ENCODE data around the gene BCAS3.

Gene BCAS3

GRCh38 chr17:60782742-60783141 is 105.1 kb downstream of the BCAS3 start:
- in situ Hi-C loops (cut with HindIII; ENCODE audit: low pct_ligation_motif_present, low sequenced_read_pairs): no loop called here
- Histone ChIP-seq H3K27me3 (replicated peaks) (no peaks in the 10 kb centered on the region), H3K27ac (no peak overlapping the region), H3K36me3 (replicated peaks) (no peaks in the 10 kb centered on the region), H3K4me3 (ENCODE audit: low read depth, low read length) (no peak overlapping the region)
- DNase-seq: no peak
- no peak for TF ChIP-seq CTCF (IDR thresholded peaks at IDR 0.05; ENCODE audit: low read depth, low read length, missing control alignments)

GRCh38 chr17:60790205-60790604 is 112.6 kb downstream of the BCAS3 start:
- no peak overlapping the region for H3K27ac ChIP-seq
- no peaks in the 10 kb centered on the region for H3K27me3 ChIP-seq (replicated peaks)
- TF ChIP-seq CTCF (IDR thresholded peaks at IDR 0.05; ENCODE audit: low read depth, low read length, missing control alignments): no peak
- H3K4me3 ChIP-seq (ENCODE audit: low read depth, low read length): no peak overlapping the region
- H3K36me3 ChIP-seq (replicated peaks): no peaks in the 10 kb centered on the region
- in situ Hi-C loops (cut with HindIII; ENCODE audit: low pct_ligation_motif_present, low sequenced_read_pairs): no loop called here
- no peak for DNase-seq

- Histone ChIP-seq H3K27me3 (replicated peaks) (no peaks in the 10 kb centered on the region), H3K36me3 (replicated peaks) (no peaks in the 10 kb centered on the region), H3K4me3 (ENCODE audit: low read depth, low read length) (no peak overlapping the region), H3K27ac (no peak overlapping the region)
- no peak for TF ChIP-seq CTCF (IDR thresholded peaks at IDR 0.05; ENCODE audit: low read depth, low read length, missing control alignments)
- no peak for DNase-seq
- in situ Hi-C loops (cut with HindIII; ENCODE audit: low pct_ligation_motif_present, low sequenced_read_pairs): no loop called here
Measured at GRCh38 chr17:60792250-60792898, 114.7 kb downstream of the BCAS3 start.

- H3K27me3 ChIP-seq (replicated peaks): no peaks in the 10 kb centered on the region
- no peak for TF ChIP-seq CTCF (IDR thresholded peaks at IDR 0.05; ENCODE audit: low read depth, low read length, missing control alignments)
- no peak overlapping the region for H3K4me3 ChIP-seq (ENCODE audit: low read depth, low read length)
- in situ Hi-C loops (cut with HindIII; ENCODE audit: low pct_ligation_motif_present, low sequenced_read_pairs): no loop called here
- no peak for DNase-seq
- no peaks in the 10 kb centered on the region for H3K36me3 ChIP-seq (replicated peaks)
- H3K27ac ChIP-seq: no peak overlapping the region
Measured at GRCh38 chr17:60798576-60798975, 120.9 kb downstream of the BCAS3 start.

- H3K27me3 ChIP-seq (replicated peaks): no peaks in the 10 kb centered on the region
- DNase-seq: no peak
- H3K36me3 ChIP-seq (replicated peaks): no peaks in the 10 kb centered on the region
- in situ Hi-C loops (cut with HindIII; ENCODE audit: low pct_ligation_motif_present, low sequenced_read_pairs): no loop called here
- no peak overlapping the region for H3K4me3 ChIP-seq (ENCODE audit: low read depth, low read length)
- TF ChIP-seq CTCF (IDR thresholded peaks at IDR 0.05; ENCODE audit: low read depth, low read length, missing control alignments): no peak
- no peak overlapping the region for H3K27ac ChIP-seq
Measured at GRCh38 chr17:60802377-60802776, 124.7 kb downstream of the BCAS3 start.

GRCh38 chr17:60803059-60803458 is 125.4 kb downstream of the BCAS3 start:
- in situ Hi-C loops (cut with HindIII; ENCODE audit: low pct_ligation_motif_present, low sequenced_read_pairs): no loop called here
- DNase-seq: no peak

More at GRCh38 chr17:60803059-60803458, 125.4 kb downstream of the BCAS3 start:
- Histone ChIP-seq H3K27ac (no peak overlapping the region), H3K27me3 (replicated peaks) (no peaks in the 10 kb centered on the region), H3K36me3 (replicated peaks) (no peaks in the 10 kb centered on the region), H3K4me3 (ENCODE audit: low read depth, low read length) (no peak overlapping the region)
- TF ChIP-seq CTCF (IDR thresholded peaks at IDR 0.05; ENCODE audit: low read depth, low read length, missing control alignments): no peak

Measured in brain microvascular endothelial cell (primary cell).